ENCODE measurements around the gene ARHGAP28. TPM values are rescaled to one million over a fixed set of nuclear protein-coding genes. Genes with fewer than 3 reads are reported as not detected.

Gene ARHGAP28
- total RNA-seq, 2 experiments from 2014 or later: not detected

DNA sequence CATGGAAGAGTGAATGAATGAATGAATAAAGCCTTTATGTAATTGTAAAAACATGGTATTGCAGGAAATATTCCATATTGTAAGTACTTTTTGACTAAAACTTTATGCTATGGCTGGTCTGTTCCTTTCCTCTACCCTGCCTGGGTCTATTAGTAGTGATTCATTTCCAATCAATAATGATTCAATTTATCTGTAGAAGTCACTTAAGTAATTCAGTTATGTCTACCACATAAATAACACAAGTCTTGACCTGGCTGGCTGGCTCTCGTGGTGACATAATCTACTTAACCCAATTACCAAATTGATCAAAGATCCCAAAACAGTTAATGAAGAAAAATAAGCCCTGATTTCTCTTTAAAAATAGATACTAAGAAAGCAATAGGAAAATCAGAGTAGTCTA lies 7.8 kb upstream of the ARHGAP28 start:
- ATAC-seq (ENCODE audit: low read depth): no peak
- Mint-ChIP-seq H3K27ac (no peak overlapping the region), H3K4me1 (no peaks in the 10 kb centered on the region), H3K36me3 (no peaks in the 10 kb centered on the region), H3K27me3 (no peaks in the 10 kb centered on the region), H3K4me3 (no peak overlapping the region), H3K9me3 (no peaks in the 10 kb centered on the region)
- no peak for DNase-seq
- POLR2A ChIA-PET: no interaction called here

DNA sequence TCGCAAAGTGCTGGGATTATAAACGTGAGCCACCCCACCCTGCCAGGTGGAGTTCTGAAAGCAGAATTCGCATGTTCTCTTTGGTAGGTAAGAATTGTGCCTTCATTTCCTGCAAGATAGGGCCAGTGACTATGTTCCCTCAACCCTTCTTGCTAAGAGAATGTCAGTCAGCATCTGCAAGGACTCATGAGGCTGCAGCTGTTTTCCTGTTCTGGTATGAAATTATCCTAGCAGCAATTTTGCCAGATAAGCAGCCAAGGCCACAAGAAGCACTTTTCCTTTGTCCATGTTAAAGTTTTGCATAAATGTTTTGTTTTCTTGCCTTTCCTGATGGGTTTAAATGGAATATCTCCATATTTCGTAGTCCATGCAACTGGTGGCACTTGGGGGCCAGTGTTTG lies 6.8 kb upstream of the ARHGAP28 start:
- no peak overlapping the region for H3K27ac Mint-ChIP-seq
- H3K36me3 Mint-ChIP-seq: no peaks in the 10 kb centered on the region
- H3K27me3 Mint-ChIP-seq: no peaks in the 10 kb centered on the region
- POLR2A ChIA-PET: no interaction called here
- no peaks in the 10 kb centered on the region for H3K4me1 Mint-ChIP-seq
- ATAC-seq (ENCODE audit: low read depth): no peak
- H3K4me3 Mint-ChIP-seq: no peak overlapping the region
- DNase-seq: no peak
- no peaks in the 10 kb centered on the region for H3K9me3 Mint-ChIP-seq

DNA sequence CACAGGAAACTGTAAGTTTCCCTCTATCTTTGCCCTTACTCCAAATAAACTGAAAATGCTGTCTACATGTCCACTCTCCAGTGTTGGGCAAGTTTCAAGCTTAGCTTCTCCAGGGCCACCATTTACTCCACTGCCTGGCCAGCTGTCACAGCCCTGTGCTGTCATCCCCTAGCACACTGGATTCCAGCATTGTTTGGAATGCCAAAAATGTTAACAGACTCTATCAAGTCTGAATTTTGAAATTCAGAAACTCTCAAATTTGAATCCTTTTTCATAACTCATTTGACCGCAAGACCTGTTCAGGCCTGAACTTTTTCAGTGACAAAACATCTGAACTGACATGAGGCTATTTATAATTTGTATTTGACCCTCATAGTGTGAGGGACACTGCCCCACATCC lies 5.2 kb upstream of the ARHGAP28 start:
- Mint-ChIP-seq H3K4me3 (no peak overlapping the region), H3K27me3 (peaks cover 14% of the 10 kb centered on the region), H3K9me3 (no peaks in the 10 kb centered on the region), H3K4me1 (peaks cover 3% of the 10 kb centered on the region), H3K27ac (no peak overlapping the region), H3K36me3 (peaks cover 1% of the 10 kb centered on the region)
- POLR2A ChIA-PET: no interaction called here
- DNase-seq: no peak
- no peak for ATAC-seq (ENCODE audit: low read depth)

DNA sequence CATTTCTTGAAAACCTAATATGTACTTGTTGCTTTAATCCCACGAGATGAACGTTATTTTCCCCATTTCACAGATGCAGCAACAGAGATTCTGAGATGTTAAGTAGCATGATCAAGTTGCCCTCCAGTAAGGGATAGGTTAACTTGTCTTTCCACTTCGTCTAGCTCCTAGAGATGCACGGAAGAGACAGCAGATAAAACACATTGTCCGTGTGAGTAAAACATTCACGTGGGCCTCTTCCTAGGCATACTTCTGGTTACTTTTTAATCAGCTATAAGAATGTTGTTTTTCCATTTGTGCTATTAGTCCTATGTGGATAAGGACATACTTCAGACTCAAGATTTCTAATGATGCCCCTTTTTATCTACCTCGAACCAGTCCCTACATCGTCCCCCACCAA lies 1.2 kb upstream of the ARHGAP28 start:
- peaks cover 5% of the 10 kb centered on the region for H3K4me1 Mint-ChIP-seq
- H3K27me3 Mint-ChIP-seq: peaks cover 16% of the 10 kb centered on the region
- ATAC-seq (ENCODE audit: low read depth) (no peak), DNase-seq (no peak)
- no peaks in the 10 kb centered on the region for H3K9me3 Mint-ChIP-seq
- H3K27ac Mint-ChIP-seq: no peak overlapping the region
- peaks cover 1% of the 10 kb centered on the region for H3K36me3 Mint-ChIP-seq
- POLR2A ChIA-PET: no interaction called here
- H3K4me3 Mint-ChIP-seq: no peak overlapping the region

DNA sequence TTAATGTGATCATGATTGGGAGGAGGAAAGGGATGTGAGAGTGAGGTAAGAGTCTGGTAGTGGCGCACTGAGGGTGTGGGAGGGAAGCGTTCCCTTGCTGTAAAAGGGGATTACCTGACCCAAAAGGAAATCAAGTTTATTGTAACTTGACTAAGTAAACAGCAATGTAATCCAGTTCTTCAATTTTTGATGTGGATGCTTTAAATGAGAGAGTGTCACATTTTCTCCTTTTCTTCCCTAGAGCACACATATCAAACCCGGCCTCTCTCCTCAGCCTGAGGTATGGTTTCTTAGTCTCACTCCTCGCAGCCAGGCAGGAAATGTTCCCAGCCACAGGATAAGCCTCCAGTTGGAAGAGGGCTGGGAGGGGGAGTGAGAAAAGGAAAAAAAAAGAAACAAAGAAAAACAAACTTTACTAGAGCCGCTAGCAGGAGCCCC lies 688 bp upstream of the ARHGAP28 start:
- Mint-ChIP-seq H3K36me3 (peaks cover 1% of the 10 kb centered on the region), H3K9me3 (no peaks in the 10 kb centered on the region), H3K4me3 (peak overlapping the region; percentile 74), H3K27me3 (peaks cover 16% of the 10 kb centered on the region), H3K27ac (no peak overlapping the region), H3K4me1 (peaks cover 5% of the 10 kb centered on the region)
- ATAC-seq (ENCODE audit: low read depth) (no peak), DNase-seq (no peak)
- POLR2A ChIA-PET: no interaction called here

DNA sequence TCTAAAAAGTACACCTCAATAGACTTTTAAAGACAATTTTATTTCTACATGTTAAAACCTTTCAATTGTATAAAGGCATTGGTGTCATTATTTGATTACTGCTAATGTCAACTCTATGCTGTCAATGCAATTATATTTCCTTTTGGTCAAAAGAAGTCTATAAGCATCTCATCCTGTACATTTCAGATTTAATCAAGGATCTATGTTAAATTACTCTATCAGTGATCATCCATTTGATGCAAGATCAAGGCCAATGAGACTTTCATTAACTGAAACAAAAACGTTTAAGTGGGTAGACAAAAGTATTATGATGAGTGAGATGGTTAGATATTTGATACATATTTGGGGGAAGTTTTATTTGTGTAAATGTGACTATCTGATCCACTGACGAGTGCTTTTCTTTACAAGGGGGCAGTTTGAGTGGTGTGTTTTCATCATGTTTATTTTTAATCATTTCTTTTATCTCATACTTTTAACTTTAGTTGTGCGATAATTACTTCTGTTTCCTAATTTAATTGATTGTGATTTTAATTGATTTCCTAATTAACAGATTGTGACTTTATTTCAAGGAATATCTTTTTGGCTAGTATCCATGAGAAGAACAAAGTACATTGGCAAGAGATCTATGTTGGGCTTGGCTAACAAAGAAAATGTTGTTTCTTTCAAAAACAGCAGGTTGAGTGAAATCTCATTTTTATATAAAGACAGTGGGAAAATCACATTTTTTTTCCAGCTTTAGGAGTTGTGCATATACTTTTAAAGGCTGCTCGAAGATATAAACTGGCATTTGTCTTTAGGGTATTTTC lies 1.1 kb downstream of the ARHGAP28 start:
- no peak overlapping the region for H3K27ac Mint-ChIP-seq
- DNase-seq (no peak), ATAC-seq (ENCODE audit: low read depth) (no peak)
- H3K27me3 Mint-ChIP-seq: peaks cover 16% of the 10 kb centered on the region
- POLR2A ChIA-PET: no interaction called here
- H3K4me3 Mint-ChIP-seq: no peak overlapping the region
- H3K9me3 Mint-ChIP-seq: no peaks in the 10 kb centered on the region
- H3K36me3 Mint-ChIP-seq: peaks cover 1% of the 10 kb centered on the region
- H3K4me1 Mint-ChIP-seq: peaks cover 5% of the 10 kb centered on the region

DNA sequence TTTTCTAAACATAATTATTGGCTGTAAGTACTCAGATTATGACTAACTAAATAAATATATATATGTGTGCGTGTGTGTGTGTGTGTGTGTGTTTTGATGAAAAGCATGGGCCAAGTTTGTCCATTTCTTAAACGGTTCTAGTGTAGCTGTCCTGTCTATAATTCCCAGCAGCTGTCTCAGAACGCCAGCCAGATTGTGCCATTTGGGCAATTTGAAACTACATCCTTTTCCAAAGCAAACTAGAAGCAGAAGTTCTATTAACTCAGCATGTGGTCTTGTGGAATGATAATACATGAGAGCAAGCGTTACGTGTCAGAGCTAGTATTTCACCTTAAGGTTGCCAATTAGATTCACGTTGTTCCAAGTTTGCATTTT lies 1.7 kb downstream of the ARHGAP28 start:
- POLR2A ChIA-PET: no interaction called here
- Mint-ChIP-seq H3K36me3 (peaks cover 1% of the 10 kb centered on the region), H3K4me1 (peaks cover 5% of the 10 kb centered on the region), H3K27me3 (peaks cover 16% of the 10 kb centered on the region), H3K27ac (no peak overlapping the region), H3K9me3 (no peaks in the 10 kb centered on the region), H3K4me3 (no peak overlapping the region)
- DNase-seq (no peak), ATAC-seq (ENCODE audit: low read depth) (no peak)

DNA sequence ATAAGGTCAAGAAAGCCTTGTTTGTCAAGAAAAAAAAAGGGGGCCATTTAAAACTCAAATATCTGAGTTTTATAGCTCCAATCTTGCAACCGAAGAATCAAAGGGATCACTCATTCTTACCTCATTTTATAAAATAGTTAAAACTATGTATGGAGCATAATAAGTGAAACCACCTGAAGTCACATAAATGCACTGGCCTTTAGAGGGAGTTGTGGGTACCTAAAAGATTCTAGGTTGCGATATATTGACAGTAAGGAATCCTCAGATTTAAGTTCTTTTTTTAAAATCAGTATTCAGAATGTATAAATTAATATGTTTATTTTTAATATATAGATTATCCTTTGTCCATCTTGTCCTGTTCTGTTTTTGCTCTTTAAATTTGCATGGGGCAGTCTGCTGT lies 3.4 kb downstream of the ARHGAP28 start:
- no peak overlapping the region for H3K27ac Mint-ChIP-seq
- H3K36me3 Mint-ChIP-seq: peaks cover 1% of the 10 kb centered on the region
- H3K27me3 Mint-ChIP-seq: peaks cover 16% of the 10 kb centered on the region
- peaks cover 5% of the 10 kb centered on the region for H3K4me1 Mint-ChIP-seq
- H3K4me3 Mint-ChIP-seq: no peak overlapping the region
- POLR2A ChIA-PET: no interaction called here
- H3K9me3 Mint-ChIP-seq: no peaks in the 10 kb centered on the region
- no peak for DNase-seq
- no peak for ATAC-seq (ENCODE audit: low read depth)

DNA sequence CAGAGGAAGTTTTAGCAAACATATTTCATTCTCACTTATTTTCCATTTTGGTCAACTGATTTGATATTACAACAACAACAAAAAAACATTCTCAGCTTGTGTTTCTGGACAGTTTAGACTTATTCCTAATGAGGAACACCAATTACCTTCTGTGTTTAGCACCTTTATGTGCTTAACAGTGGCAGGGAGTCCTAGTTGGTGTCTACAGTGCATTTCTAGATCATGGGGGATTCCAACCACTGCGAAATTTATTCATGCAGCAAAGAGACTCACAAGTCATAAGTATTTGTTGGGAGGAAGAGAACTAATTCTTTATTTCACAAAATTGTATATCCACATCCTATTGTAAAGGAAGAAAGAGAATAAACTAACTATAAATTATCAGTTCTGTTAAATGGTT lies 4.2 kb downstream of the ARHGAP28 start:
- H3K4me3 Mint-ChIP-seq: no peak overlapping the region
- H3K9me3 Mint-ChIP-seq: no peaks in the 10 kb centered on the region
- no peak overlapping the region for H3K27ac Mint-ChIP-seq
- peaks cover 1% of the 10 kb centered on the region for H3K36me3 Mint-ChIP-seq
- H3K27me3 Mint-ChIP-seq: peaks cover 8% of the 10 kb centered on the region
- DNase-seq (no peak), ATAC-seq (ENCODE audit: low read depth) (no peak)
- H3K4me1 Mint-ChIP-seq: peaks cover 5% of the 10 kb centered on the region
- POLR2A ChIA-PET: no interaction called here

DNA sequence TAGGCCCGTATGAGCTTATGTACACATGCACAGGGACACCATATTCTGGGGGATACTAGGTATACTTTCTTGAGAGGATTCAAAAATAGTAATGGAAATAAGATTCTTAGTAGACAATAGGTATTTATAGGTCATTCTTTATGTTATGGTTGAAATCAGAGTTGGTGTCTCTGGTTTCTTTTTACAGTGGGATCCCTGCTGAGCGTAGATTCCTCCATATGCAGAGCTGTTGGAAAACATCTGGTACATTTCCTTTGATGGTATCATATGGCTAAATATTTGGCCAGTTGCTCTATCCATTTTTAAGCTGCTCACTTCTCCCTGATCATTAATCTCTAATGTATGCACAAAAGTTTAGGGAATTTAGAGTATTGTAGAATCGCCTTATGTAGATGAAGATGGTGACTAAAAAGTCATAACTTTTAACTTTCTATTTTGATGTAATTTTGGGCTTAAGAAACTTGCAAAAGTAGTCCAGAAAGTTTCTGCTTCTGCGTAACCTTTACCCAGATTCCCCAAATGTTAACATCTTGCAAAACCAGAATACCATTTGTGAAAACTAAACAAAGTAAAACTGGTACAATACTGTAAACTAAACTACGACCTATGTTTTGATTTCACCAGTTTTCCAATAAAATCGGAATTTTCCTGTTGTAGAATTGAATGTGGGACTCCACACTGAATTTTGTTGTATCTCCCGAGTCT lies 5.4 kb downstream of the ARHGAP28 start:
- POLR2A ChIA-PET: no interaction called here
- no peak for DNase-seq
- no peaks in the 10 kb centered on the region for H3K9me3 Mint-ChIP-seq
- peaks cover 2% of the 10 kb centered on the region for H3K27me3 Mint-ChIP-seq
- H3K36me3 Mint-ChIP-seq: no peaks in the 10 kb centered on the region
- H3K4me1 Mint-ChIP-seq: peaks cover 1% of the 10 kb centered on the region
- no peak overlapping the region for H3K27ac Mint-ChIP-seq
- no peak overlapping the region for H3K4me3 Mint-ChIP-seq
- no peak for ATAC-seq (ENCODE audit: low read depth)

DNA sequence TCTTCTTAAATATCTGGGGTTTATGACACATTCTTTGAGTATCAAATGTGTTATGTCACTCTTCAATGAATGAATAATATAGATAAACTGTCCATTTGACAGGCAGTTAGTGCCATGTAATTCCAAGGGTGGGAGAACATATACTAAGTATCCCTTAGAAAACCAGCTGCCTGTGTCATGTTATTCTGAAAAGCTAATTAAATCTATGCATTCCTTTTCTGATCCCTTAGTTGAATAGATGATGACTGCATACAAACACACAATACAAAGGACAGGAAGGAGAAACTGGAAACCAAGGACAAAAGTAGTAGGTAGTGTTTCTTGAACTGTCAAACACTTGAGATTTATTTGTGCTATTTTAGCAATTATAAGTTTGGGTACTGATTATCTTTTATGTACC lies 8.3 kb downstream of the ARHGAP28 start:
- ATAC-seq (ENCODE audit: low read depth) (no peak), DNase-seq (no peak)
- Mint-ChIP-seq H3K36me3 (no peaks in the 10 kb centered on the region), H3K4me3 (no peak overlapping the region), H3K9me3 (no peaks in the 10 kb centered on the region), H3K27ac (no peak overlapping the region), H3K4me1 (no peaks in the 10 kb centered on the region), H3K27me3 (no peaks in the 10 kb centered on the region)
- POLR2A ChIA-PET: no interaction called here

DNA sequence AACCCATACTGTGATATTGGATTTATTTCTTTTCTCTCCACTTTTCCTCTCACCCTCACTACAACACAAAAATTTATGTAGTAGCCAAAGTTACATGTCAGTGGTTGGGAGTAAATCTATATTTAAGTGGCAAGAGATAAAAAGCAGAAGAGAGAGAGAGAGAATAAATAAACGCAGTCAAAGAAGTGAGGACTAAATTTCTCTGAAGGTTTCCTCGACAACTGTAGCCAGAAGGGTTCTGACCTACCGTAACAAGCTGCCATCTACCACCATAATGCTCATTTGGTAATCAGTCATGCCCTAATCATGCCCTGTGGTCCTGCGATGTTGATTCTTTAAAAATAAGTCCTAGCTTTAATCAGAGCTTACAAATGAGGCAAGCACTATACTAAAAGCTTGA lies 9.1 kb downstream of the ARHGAP28 start:
- Mint-ChIP-seq H3K4me1 (no peaks in the 10 kb centered on the region), H3K27me3 (no peaks in the 10 kb centered on the region), H3K9me3 (no peaks in the 10 kb centered on the region), H3K36me3 (no peaks in the 10 kb centered on the region), H3K27ac (no peak overlapping the region), H3K4me3 (no peak overlapping the region)
- ATAC-seq (ENCODE audit: low read depth): no peak
- DNase-seq: no peak
- POLR2A ChIA-PET: no interaction called here

DNA sequence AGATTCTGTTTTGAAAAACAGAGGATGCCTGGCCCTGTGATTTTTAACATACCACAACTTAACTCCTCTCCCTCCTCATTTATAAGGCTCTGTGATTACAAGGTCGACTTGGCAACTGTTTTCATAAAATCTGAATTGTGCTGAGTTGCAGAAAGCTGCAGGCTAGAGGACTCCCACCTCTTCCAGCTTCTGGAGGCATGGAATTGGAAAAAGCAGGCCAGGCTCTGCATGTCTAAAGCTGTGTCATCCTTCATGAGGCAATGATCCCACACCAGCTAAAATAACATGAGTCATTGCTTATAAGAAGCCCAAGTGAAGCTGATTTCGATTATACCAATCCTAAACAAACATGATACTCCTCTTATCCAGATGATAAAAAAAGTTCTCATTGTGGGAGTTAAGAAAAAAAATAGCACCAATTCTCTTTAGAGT lies 11.7 kb downstream of the ARHGAP28 start:
- POLR2A ChIA-PET: no interaction called here
- Mint-ChIP-seq H3K9me3 (no peaks in the 10 kb centered on the region), H3K27me3 (no peaks in the 10 kb centered on the region), H3K4me1 (no peaks in the 10 kb centered on the region), H3K36me3 (no peaks in the 10 kb centered on the region), H3K27ac (no peak overlapping the region), H3K4me3 (no peak overlapping the region)
- ATAC-seq (ENCODE audit: low read depth) (no peak), DNase-seq (no peak)

DNA sequence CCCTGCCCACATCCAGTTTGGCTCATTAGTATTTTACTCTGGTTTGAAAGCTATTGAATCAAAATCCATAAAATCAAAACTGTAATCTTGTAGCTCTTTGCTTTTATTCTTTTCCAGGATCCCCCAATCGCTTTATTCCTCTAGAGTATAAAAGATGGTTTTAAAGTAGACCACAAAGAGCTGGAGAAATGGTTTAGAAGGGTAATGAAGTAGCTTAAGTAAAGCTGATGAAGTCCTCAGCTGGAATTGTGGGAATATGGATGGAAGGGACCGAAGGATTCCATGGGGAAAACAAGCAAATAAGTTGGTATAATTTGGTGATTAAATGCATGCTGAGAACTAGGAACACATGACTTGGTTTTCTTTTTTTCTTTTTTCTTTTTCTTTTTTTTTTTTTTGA lies 12.3 kb downstream of the ARHGAP28 start:
- no peaks in the 10 kb centered on the region for H3K9me3 Mint-ChIP-seq
- no peaks in the 10 kb centered on the region for H3K27me3 Mint-ChIP-seq
- H3K4me1 Mint-ChIP-seq: no peaks in the 10 kb centered on the region
- ATAC-seq (ENCODE audit: low read depth) (no peak), DNase-seq (no peak)
- POLR2A ChIA-PET: no interaction called here
- H3K36me3 Mint-ChIP-seq: no peaks in the 10 kb centered on the region
- H3K4me3 Mint-ChIP-seq: no peak overlapping the region
- no peak overlapping the region for H3K27ac Mint-ChIP-seq
